ENCODE data around the gene RABGGTB. TPM values are rescaled to one million over a fixed set of nuclear protein-coding genes. Genes with fewer than 3 reads are reported as not detected.
A peak's percentile ranks its signal among the peaks of the same experiment; 100 is the strongest.
"Not testable (repeated sequence)": the region's sequence is repeated elsewhere in the genome, so short reads cannot be mapped to it uniquely, and the experiment has no call there.

Gene RABGGTB
- total RNA-seq = 10 to 100 TPM; 91.7 to 97.2 TPM

DNA sequence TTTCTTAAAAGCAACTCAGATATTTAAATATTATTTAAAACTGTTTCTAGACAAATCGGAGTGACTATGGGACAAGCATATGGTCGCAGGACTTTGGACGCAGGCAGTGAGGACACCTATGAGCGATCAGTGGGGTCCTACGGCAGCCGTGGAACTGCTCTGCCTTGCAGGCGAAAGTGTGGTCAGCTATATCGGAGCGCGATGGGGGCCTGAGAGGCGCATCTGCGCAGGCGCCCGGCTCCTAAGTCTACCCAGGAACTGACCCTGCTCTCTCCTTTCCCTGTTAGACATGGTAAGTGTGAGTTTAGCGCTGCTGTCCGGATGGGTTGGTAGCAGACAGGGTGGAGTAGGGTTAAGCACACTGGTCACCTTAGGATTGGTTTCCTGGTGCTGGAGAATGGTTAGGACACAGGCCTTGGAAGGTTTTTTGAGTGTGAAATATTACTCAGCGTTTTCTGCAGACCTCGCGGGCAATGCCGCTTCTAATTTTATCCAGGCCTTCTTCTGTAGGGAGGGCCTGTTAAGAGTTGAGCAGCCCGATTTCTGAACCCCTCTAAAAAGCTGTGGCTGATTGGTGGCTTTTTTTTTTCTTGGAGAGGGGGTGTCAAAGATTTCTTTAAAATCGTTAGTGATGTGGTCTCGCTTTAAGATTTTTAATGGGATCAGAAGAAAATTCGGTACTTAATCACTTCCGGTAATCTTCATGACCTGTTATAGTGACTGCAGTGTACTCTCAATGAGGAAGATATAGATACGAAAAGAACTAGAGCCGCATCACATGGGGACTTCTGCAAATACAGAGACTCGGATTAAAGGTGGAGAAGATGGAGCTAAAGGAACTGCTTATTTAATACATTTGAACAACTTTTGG is at the start of gene RABGGTB:
Gene RABGGTB (plus strand): TSS at position 274 of the 871 bp plus-strand sequence. CDS start 16 bp downstream, at position 290.
- ChIA-PET CTCF (interaction anchor here (1.3 kb wide), 1 partner anchor 14 kb away, joined by 3 read pairs; no protein-coding TSS in a partner anchor), POLR2A (interaction anchor here (0.6 to 2.2 kb wide), 15 partner anchors 10 to 1965 kb away, joined by 3 to 21 read pairs (median 3); partner anchors contain the start of genes CRYZ, MSH4, SLC44A5 and TYW3)
- DNase-seq (peak; percentile 95), ATAC-seq (peak; percentile 95)
- H3K4me1 Mint-ChIP-seq (ENCODE audit: low read depth) = peaks cover 45% of the 10 kb centered on the region
- peaks cover 52% of the 10 kb centered on the region for H3K36me3 Mint-ChIP-seq (ENCODE audit: low read depth)
- peak within 1 kb of the TSS; percentile 98 for H3K27ac Mint-ChIP-seq
- peaks cover 4% of the 10 kb centered on the region for H3K27me3 Mint-ChIP-seq (ENCODE audit: low read depth)
- peak within 1 kb of the TSS; percentile 99 for H3K4me3 Mint-ChIP-seq
- no peaks in the 10 kb centered on the region for H3K9me3 Mint-ChIP-seq (ENCODE audit: insufficient read depth)

DNA sequence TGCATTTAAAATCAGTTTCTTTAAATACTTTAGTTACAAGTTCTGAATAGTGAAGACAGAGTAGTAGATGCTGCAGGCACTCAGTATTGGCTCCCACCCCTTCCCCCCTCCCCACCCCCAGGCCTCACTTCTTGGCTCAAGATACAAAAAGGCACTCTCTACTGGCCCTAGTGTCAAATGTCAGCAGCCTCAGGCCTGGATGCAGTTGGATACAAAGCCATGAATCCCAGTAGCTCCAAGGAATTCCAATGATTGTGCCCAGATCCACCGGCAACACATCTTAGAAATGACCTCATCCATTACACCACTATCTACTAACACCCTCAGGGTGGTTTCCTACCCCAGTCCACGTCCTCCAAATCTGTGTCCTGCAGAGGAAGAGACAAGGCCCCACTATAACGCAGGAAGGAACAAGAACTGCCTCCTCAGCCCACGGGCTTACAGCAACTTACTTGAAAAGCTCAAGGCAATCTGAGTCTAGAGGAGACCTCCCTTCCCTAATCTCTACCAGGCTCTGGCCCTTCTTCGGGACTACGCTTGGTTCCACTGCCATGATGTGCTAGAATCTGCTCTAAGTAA is 43.9 kb upstream of the RABGGTB start:
- ChIA-PET CTCF (no interaction called here), POLR2A (interaction anchor here (1.2 kb wide), 1 partner anchor 44 kb away, joined by 3 read pairs; the partner anchor contains the start of gene RABGGTB)
- Mint-ChIP-seq H3K9me3 (ENCODE audit: insufficient read depth) (no peaks in the 10 kb centered on the region), H3K36me3 (ENCODE audit: low read depth) (peaks cover 38% of the 10 kb centered on the region), H3K27ac (no peak overlapping the region), H3K27me3 (ENCODE audit: low read depth) (no peaks in the 10 kb centered on the region), H3K4me3 (no peak overlapping the region), H3K4me1 (ENCODE audit: low read depth) (peaks cover 7% of the 10 kb centered on the region)
- ATAC-seq (no peak), DNase-seq (no peak)

GRCh38 chr1:75745276-75745675 is 40.8 kb upstream of the RABGGTB start:
- ChIA-PET POLR2A (no interaction called here), CTCF (interaction anchor here (0.6 kb wide), 1 partner anchor 35 kb away, joined by 3 read pairs; no protein-coding TSS in a partner anchor)
- Mint-ChIP-seq H3K9me3 (ENCODE audit: insufficient read depth) (no peaks in the 10 kb centered on the region), H3K27me3 (ENCODE audit: low read depth) (no peaks in the 10 kb centered on the region), H3K4me3 (no peak overlapping the region), H3K36me3 (ENCODE audit: low read depth) (peaks cover 32% of the 10 kb centered on the region), H3K27ac (no peak overlapping the region), H3K4me1 (ENCODE audit: low read depth) (peaks cover 7% of the 10 kb centered on the region)
- DNase-seq (no peak), ATAC-seq (no peak)

DNA sequence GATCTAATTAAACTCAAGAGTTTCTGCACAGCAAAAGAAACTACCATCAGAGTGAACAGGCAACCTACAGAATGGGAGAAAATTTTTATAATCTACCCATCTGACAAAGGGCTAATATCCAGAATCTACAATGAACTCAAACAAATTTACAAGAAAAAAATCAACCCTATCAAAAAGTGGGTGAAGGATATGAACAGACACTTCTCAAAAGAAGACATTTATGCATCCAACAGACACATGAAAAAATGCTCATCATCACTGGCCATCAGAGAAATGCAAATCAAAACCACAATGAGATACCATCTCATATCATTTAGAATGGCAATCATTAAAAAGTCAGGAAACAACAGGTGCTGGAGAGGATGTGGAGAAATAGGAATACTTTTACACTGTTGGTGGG is 28.8 kb upstream of the RABGGTB start:
- H3K9me3 Mint-ChIP-seq (ENCODE audit: insufficient read depth); H3K4me3 Mint-ChIP-seq; ATAC-seq; POLR2A ChIA-PET; H3K27ac Mint-ChIP-seq; H3K4me1 Mint-ChIP-seq (ENCODE audit: low read depth); H3K27me3 Mint-ChIP-seq (ENCODE audit: low read depth); CTCF ChIA-PET; DNase-seq: not testable (repeated sequence)
- peaks cover 66% of the 10 kb centered on the region for H3K36me3 Mint-ChIP-seq (ENCODE audit: low read depth)

GRCh38 chr1:75758543-75758942 is 27.5 kb upstream of the RABGGTB start:
- peaks cover 54% of the 10 kb centered on the region for H3K36me3 Mint-ChIP-seq (ENCODE audit: low read depth)
- DNase-seq; H3K9me3 Mint-ChIP-seq (ENCODE audit: insufficient read depth); H3K4me1 Mint-ChIP-seq (ENCODE audit: low read depth); H3K27ac Mint-ChIP-seq; CTCF ChIA-PET; H3K4me3 Mint-ChIP-seq; H3K27me3 Mint-ChIP-seq (ENCODE audit: low read depth); ATAC-seq: not testable (repeated sequence)
- POLR2A ChIA-PET = interaction anchor here (0.9 kb wide), 1 partner anchor 27 kb away, joined by 3 read pairs; no protein-coding TSS in a partner anchor

DNA sequence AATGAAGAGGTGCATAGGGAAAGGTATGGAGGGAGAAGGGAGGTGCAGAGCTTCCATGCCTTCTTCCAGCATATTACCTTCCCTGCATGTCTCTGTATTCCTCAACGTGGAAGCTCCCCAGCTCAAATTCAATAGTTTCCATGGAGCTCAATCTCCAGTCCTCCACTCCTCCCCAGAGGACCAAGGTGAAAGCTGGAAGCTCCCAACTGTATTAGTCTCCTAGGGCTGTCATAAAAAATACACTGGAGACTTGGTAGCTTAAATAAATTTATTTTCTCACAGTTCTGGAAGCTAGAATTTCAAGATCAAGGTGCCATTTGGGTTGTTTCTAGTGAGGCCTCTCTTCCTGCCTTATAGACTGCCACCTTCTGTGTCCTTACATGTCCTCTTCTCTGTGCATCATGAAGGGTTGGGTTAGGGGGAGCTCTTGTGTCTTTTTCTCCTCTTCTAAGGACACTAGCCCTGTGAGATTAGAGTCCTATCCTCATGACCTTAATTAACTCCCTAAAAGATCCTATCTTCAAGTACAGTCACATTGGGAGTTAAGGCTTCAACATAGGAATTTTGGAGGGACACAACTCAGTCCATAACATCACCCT is 21.9 kb upstream of the RABGGTB start:
- DNase-seq = no peak
- H3K9me3 Mint-ChIP-seq (ENCODE audit: insufficient read depth) = no peaks in the 10 kb centered on the region
- POLR2A ChIA-PET = interaction anchor here (0.7 kb wide), 1 partner anchor 318 kb away, joined by 3 read pairs; no protein-coding TSS in a partner anchor
- no peak for ATAC-seq
- no peak overlapping the region for H3K4me3 Mint-ChIP-seq
- CTCF ChIA-PET = interaction anchor here (0.6 to 1.2 kb wide), 2 partner anchors 17 to 445 kb away, joined by 3 read pairs; no protein-coding TSS in a partner anchor
- no peaks in the 10 kb centered on the region for H3K4me1 Mint-ChIP-seq (ENCODE audit: low read depth)
- H3K36me3 Mint-ChIP-seq (ENCODE audit: low read depth) = peaks cover 15% of the 10 kb centered on the region
- no peak overlapping the region for H3K27ac Mint-ChIP-seq
- no peaks in the 10 kb centered on the region for H3K27me3 Mint-ChIP-seq (ENCODE audit: low read depth)

DNA sequence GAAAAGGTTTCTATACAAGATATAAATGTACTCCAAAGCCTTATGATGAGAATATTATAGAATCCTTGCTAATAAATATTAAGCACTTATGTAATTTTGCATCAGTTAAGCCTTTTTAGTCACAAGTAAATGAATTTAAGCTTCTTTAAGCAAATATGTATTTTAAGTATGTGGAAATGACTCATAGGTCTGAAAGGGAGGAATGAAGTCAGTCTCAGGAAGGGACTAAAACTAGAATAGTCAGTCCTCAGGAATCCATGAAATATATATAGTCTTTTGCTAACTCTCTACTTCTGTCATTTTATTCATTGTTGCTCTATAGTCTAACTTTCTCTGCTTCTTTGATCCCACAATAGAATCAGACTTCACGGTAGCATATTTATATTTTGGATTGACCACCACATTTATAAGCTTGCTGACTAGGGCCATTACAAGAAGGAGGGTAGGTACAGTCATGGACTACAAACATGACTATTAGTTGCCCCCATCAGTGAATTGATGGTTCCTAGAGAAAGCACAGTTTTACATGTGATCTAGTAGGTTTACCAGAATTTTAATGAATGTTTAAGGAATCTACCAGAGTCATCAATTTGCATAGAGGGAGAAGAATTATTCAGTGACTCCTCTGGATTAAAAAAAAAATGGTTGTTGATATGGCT is 20.2 kb upstream of the RABGGTB start:
- Mint-ChIP-seq H3K36me3 (ENCODE audit: low read depth) (peaks cover 10% of the 10 kb centered on the region), H3K4me1 (ENCODE audit: low read depth) (no peaks in the 10 kb centered on the region), H3K4me3 (no peak overlapping the region), H3K27ac (no peak overlapping the region), H3K9me3 (ENCODE audit: insufficient read depth) (no peaks in the 10 kb centered on the region), H3K27me3 (ENCODE audit: low read depth) (no peaks in the 10 kb centered on the region)
- ChIA-PET CTCF (no interaction called here), POLR2A (no interaction called here)
- ATAC-seq (no peak), DNase-seq (no peak)

DNA sequence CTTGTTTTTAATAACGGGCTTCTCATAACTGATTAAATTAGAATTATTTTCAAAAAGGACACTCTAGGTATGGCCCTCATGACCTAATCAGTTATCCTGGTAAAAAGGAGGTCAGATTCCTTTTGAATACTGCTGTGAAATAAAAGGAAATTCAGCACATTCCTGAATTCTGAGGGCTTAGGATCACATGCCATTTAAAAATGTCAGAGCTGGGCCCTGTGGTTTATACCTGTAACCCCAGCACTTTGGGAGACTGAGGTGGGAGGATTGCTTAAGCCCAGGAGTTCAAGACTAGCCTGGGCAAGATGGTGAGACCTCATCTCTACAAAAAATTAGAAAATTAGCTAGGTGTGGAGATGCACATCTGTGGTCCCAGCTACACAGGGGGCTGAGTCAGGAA is 18.0 kb upstream of the RABGGTB start:
- CTCF ChIA-PET = interaction anchor here (0.8 kb wide), 1 partner anchor 13 kb away, joined by 3 read pairs; no protein-coding TSS in a partner anchor
- H3K27me3 Mint-ChIP-seq (ENCODE audit: low read depth) = no peaks in the 10 kb centered on the region
- no peak for ATAC-seq
- H3K4me1 Mint-ChIP-seq (ENCODE audit: low read depth) = no peaks in the 10 kb centered on the region
- H3K9me3 Mint-ChIP-seq (ENCODE audit: insufficient read depth) = no peaks in the 10 kb centered on the region
- POLR2A ChIA-PET = interaction anchor here (1.0 kb wide), 1 partner anchor 19 kb away, joined by 3 read pairs; no protein-coding TSS in a partner anchor
- H3K27ac Mint-ChIP-seq = no peak overlapping the region
- no peak overlapping the region for H3K4me3 Mint-ChIP-seq
- DNase-seq = no peak
- H3K36me3 Mint-ChIP-seq (ENCODE audit: low read depth) = peaks cover 5% of the 10 kb centered on the region

- POLR2A ChIA-PET = no interaction called here
- no peak overlapping the region for H3K4me3 Mint-ChIP-seq
- no peaks in the 10 kb centered on the region for H3K27me3 Mint-ChIP-seq (ENCODE audit: low read depth)
- H3K4me1 Mint-ChIP-seq (ENCODE audit: low read depth) = no peaks in the 10 kb centered on the region
- DNase-seq = no peak
- ATAC-seq = no peak
- H3K27ac Mint-ChIP-seq = no peak overlapping the region
- no peaks in the 10 kb centered on the region for H3K9me3 Mint-ChIP-seq (ENCODE audit: insufficient read depth)
- CTCF ChIA-PET = no interaction called here
- H3K36me3 Mint-ChIP-seq (ENCODE audit: low read depth) = no peaks in the 10 kb centered on the region
These were observed 15.3 kb upstream of the RABGGTB start for GRCh38 chr1:75770761-75771160.

GRCh38 chr1:75771978-75772377 is 14.1 kb upstream of the RABGGTB start:
- DNase-seq (no peak), ATAC-seq (no peak)
- ChIA-PET POLR2A (no interaction called here), CTCF (no interaction called here)
- Mint-ChIP-seq H3K4me3 (no peak overlapping the region), H3K9me3 (ENCODE audit: insufficient read depth) (no peaks in the 10 kb centered on the region), H3K4me1 (ENCODE audit: low read depth) (no peaks in the 10 kb centered on the region), H3K27me3 (ENCODE audit: low read depth) (no peaks in the 10 kb centered on the region), H3K36me3 (ENCODE audit: low read depth) (no peaks in the 10 kb centered on the region), H3K27ac (no peak overlapping the region)

DNA sequence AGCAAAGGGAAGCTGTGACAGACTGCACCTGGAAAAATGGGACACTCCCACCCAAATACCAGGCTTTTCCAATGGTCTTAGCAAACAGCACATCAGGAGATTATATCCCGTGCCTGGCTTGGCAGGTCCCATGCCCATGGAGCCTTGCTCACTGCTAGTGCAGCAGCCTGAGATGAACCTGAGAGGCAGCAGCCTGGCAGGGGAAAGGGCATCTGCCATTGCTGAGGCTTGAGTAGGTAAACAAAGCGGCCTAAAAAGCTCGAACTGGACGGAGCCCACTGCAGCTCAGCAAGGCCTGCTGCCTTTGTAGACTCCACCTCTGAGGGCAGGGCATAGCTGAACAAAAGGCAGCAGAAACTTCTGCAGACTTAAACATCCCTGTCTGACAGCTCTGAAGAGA is 8.2 kb upstream of the RABGGTB start:
- POLR2A ChIA-PET; ATAC-seq; H3K4me3 Mint-ChIP-seq; H3K27ac Mint-ChIP-seq; CTCF ChIA-PET; H3K4me1 Mint-ChIP-seq (ENCODE audit: low read depth); DNase-seq; H3K36me3 Mint-ChIP-seq (ENCODE audit: low read depth); H3K9me3 Mint-ChIP-seq (ENCODE audit: insufficient read depth): not testable (repeated sequence)
- peaks cover 17% of the 10 kb centered on the region for H3K27me3 Mint-ChIP-seq (ENCODE audit: low read depth)

Data from activated CD8-positive, alpha-beta T cell treated with anti-CD3 and anti-CD28 coated beads, Interleukin-2, amount 10 ng/mL, durations not matched to agents 7 days and 5 days (primary cell).